NCI-H748 (cell line): ENCODE data around the gene KIAA1217.

Experiments used
- DNase-seq: peaks from one replicate; lab custom pipeline; 2025; ENCODE audit not compliant: unreplicated experiment; lab: John Stamatoyannopoulos, UW

The KIAA1217 gene

GRCh38 chr10:24574161-24574560, 365.2 kb downstream of the KIAA1217 start:
- no peak for DNase-seq

GRCh38 chr10:24574578-24575155, 365.7 kb downstream of the KIAA1217 start:
- DNase-seq = no peak

GRCh38 chr10:24575481-24576002, 366.6 kb downstream of the KIAA1217 start:
- DNase-seq = no peak

- no peak for DNase-seq
Observed at GRCh38 chr10:24579448-24579847, 370.5 kb downstream of the KIAA1217 start.

- DNase-seq = no peak
Observed at GRCh38 chr10:24579906-24580305, 371.0 kb downstream of the KIAA1217 start.

GRCh38 chr10:24589265-24589664, 380.3 kb downstream of the KIAA1217 start:
- DNase-seq = no peak

- no peak for DNase-seq
Observed at GRCh38 chr10:24590697-24591457, 381.9 kb downstream of the KIAA1217 start.

GRCh38 chr10:24596217-24596930, 387.4 kb downstream of the KIAA1217 start:
- DNase-seq = no peak

GRCh38 chr10:24597426-24597825, 388.5 kb downstream of the KIAA1217 start:
- no peak for DNase-seq
